Ectodermal cell (in vitro differentiated cells): ENCODE data around the gene CDH26.

Source experiments
- H3K27ac ChIP-seq: 2 replicates; pipeline ENCODE4 v1.7.0; 2013; ENCODE audit warnings: mild to moderate bottlenecking, low read depth, low read length; ENCODE audit not compliant: insufficient read depth, poor library complexity, severe bottlenecking
- H3K27me3 ChIP-seq: 2 replicates; pipeline ENCODE4 v1.7.0; 2013; ENCODE audit warnings: mild to moderate bottlenecking, low read length; ENCODE audit not compliant: insufficient read depth, control insufficient read depth, poor library complexity, severe bottlenecking
- H3K36me3 ChIP-seq: one replicate; pipeline ENCODE4 v1.7.0; 2013; ENCODE audit warnings: low read length; ENCODE audit not compliant: control insufficient read depth, insufficient read depth
- H3K4me1 ChIP-seq: one replicate; pipeline ENCODE4 v1.7.0; 2013; ENCODE audit warnings: low read length; ENCODE audit not compliant: control insufficient read depth, insufficient read depth
- H3K4me3 ChIP-seq: 2 replicates; pipeline ENCODE4 v1.7.0; 2013; ENCODE audit warnings: low read depth, low read length, control low read depth; ENCODE audit not compliant: insufficient read depth
- H3K9me3 ChIP-seq: 2 replicates; pipeline ENCODE4 v1.7.0; 2013; ENCODE audit warnings: mild to moderate bottlenecking, low read length, moderate library complexity; ENCODE audit not compliant: control insufficient read depth
- WGBS, 2 experiments: methylation state at CpG; one replicate each; pipeline ENCODE4 v1.1.7; 2013; ENCODE audit warnings: missing lambda C conversion rate in 2 of 2; 5-methylcytosine and 5-hydroxymethylcytosine counted together

The CDH26 gene

DNA sequence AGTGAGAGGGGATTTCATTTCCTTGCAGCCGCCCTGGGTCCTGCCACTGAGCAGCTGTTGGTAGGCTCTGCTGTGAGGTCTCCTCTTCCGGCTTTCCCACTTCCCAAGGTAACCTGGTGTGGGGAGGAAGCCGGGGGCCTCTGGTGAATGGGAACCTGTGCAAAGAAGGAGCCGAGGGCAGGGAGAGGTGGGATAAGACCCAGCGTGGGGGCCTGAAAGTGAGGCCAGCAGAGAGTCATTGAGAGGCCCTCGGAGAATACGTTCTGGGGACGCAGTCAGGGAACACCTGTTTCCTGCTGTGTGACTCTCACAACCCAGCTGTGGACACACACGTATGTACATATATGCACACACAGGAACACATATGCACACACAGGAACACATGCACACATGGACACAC lies 100.7 kb downstream of the CDH26 start:
- WGBS, 2 experiments, result 89 to 90% methylated on average over 9 of the region's 9 CpGs
- no peak overlapping the region for H3K27ac ChIP-seq
- H3K27me3 ChIP-seq, result no peaks in the 10 kb centered on the region
- no peaks in the 10 kb centered on the region for H3K9me3 ChIP-seq
- no peak overlapping the region for H3K4me3 ChIP-seq
- peaks cover 13% of the 10 kb centered on the region for H3K4me1 ChIP-seq
- H3K36me3 ChIP-seq, result no peaks in the 10 kb centered on the region

- Histone ChIP-seq H3K9me3 (no peaks in the 10 kb centered on the region), H3K4me1 (peaks cover 13% of the 10 kb centered on the region), H3K36me3 (no peaks in the 10 kb centered on the region), H3K27me3 (no peaks in the 10 kb centered on the region), H3K4me3 (no peak overlapping the region), H3K27ac (no peak overlapping the region)
- 96 to 97% methylated on average over 13 of the region's 13 CpGs for WGBS, 2 experiments
Measured at GRCh38 chr20:60060006-60060557, 101.9 kb downstream of the CDH26 start.

DNA sequence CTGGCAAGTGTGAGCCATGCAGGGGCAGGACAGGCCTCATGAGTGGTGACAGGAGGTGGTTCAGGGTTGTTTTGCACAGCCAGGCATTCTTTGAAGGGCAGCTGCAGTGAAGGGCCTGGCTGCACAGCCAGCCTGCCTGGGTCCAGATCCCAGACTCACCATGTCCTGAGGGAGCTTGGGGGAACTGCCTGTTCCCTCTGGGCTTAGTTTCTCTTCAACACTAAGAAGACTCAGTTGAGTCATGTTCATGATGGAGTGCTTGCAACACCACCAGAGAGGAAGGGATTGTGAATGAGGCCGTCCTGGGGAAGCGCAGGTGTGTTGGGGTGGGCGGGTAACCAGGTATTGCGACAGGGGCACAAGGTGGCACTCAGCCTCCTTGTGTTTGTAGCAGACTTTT lies 102.4 kb downstream of the CDH26 start:
- Histone ChIP-seq H3K9me3 (no peaks in the 10 kb centered on the region), H3K4me3 (no peak overlapping the region), H3K27me3 (no peaks in the 10 kb centered on the region), H3K27ac (no peak overlapping the region), H3K4me1 (peaks cover 13% of the 10 kb centered on the region), H3K36me3 (no peaks in the 10 kb centered on the region)
- WGBS, 2 experiments, result 96% methylated on average over 4 of the region's 4 CpGs

- H3K4me3 ChIP-seq, result no peak overlapping the region
- no peaks in the 10 kb centered on the region for H3K36me3 ChIP-seq
- H3K27ac ChIP-seq, result no peak overlapping the region
- H3K9me3 ChIP-seq, result no peaks in the 10 kb centered on the region
- 89 to 93% methylated on average over 22 of the region's 22 CpGs for WGBS, 2 experiments
- H3K27me3 ChIP-seq, result no peaks in the 10 kb centered on the region
- peaks cover 13% of the 10 kb centered on the region for H3K4me1 ChIP-seq
Measured at GRCh38 chr20:60062431-60063047, 104.3 kb downstream of the CDH26 start.

DNA sequence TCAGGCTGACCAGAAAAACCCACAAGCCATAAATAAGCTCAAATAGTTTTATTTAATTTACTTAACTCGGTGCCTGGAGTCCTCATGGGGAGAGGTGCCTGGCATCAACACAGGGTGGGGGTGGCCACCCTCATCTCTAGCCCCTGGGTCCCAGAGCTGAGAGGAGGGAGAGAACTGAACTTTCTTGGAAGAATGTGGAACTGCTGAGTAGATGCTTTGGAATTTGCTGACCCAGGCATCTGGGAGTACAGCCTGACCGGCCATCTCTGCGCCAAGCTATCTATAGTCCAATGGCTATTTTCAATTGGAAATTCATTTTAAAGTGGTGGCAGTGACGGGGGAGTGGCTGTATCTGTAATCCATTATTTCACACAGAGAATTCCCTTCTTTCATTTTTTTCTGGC lies 104.8 kb downstream of the CDH26 start:
- no peaks in the 10 kb centered on the region for H3K36me3 ChIP-seq
- no peaks in the 10 kb centered on the region for H3K9me3 ChIP-seq
- peaks cover 8% of the 10 kb centered on the region for H3K4me1 ChIP-seq
- 98 to 99% methylated on average over 3 to 4 of the region's 4 CpGs for WGBS, 2 experiments
- H3K27ac ChIP-seq, result no peak overlapping the region
- H3K27me3 ChIP-seq, result no peaks in the 10 kb centered on the region
- H3K4me3 ChIP-seq, result no peak overlapping the region

DNA sequence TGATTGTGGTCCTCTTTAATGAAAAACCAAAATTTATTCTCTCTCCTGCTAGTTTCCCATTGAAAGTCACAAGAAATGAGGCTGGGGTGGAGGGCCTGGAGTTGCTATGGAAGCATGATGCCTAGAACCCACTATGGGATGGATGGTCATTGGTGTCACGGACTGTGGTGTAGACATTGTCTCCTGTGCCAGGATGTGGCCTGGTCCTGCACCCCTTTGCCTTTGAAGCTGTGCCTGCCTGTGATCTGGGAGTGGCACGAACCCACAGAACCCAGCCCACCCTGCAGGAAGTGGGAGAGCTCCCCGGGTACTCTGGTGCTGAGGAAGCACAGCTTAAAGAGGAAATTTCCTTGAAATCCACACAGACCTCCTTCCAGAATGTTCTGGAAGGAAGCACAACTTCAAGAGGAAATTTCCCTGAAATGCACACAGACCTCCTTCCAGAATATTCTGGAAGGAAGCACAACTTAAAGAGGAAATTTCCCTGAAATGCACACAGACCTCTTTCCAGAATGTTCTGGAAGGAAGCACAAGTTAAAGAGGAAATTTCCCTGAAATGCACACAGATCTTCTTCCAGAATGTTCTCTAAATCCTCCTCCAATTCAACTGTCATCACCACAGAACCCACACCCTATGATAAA lies 105.6 kb downstream of the CDH26 start:
- no peaks in the 10 kb centered on the region for H3K4me1 ChIP-seq
- WGBS, 2 experiments, result 92 to 94% methylated on average over 3 of the region's 3 CpGs
- no peaks in the 10 kb centered on the region for H3K27me3 ChIP-seq
- no peak overlapping the region for H3K4me3 ChIP-seq
- no peaks in the 10 kb centered on the region for H3K36me3 ChIP-seq
- no peaks in the 10 kb centered on the region for H3K9me3 ChIP-seq
- H3K27ac ChIP-seq, result no peak overlapping the region
